ENCODE results near the gene PNPLA6. TPM values are rescaled to one million over a fixed set of nuclear protein-coding genes. Genes with fewer than 3 reads are reported as not detected.
A peak's percentile ranks its signal among the peaks of the same experiment; 100 is the strongest.

PNPLA6 gene
- total and polyA plus RNA-seq, 2 of the 13 experiments (the other 11 are each of a cell fraction or from before 2014, with no cell fraction given), result 24.9 to 28.2 TPM

DNA sequence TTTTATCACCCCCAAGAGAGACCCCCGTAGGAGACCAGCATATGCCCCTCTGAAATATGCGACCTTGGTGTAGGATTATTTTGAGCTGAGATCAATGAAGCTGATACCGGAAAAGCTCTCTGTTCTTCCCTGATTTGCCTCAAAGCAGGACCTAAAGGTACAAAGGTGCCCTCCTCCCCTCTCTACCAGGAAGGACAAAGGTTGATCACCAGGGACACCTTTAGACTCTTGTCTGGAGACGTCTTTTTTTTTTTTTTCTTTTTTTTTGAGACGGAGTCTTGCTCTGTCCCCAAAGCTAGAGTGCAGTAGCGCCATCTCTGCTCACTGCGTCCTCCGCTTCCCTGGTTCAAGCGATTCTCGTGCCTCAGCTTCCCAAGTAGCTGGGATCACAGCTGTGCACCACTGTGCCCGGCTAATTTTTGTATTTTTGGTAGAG is 45.9 kb upstream of the PNPLA6 start (continued):
- TF ChIP-seq, protein P1, sequence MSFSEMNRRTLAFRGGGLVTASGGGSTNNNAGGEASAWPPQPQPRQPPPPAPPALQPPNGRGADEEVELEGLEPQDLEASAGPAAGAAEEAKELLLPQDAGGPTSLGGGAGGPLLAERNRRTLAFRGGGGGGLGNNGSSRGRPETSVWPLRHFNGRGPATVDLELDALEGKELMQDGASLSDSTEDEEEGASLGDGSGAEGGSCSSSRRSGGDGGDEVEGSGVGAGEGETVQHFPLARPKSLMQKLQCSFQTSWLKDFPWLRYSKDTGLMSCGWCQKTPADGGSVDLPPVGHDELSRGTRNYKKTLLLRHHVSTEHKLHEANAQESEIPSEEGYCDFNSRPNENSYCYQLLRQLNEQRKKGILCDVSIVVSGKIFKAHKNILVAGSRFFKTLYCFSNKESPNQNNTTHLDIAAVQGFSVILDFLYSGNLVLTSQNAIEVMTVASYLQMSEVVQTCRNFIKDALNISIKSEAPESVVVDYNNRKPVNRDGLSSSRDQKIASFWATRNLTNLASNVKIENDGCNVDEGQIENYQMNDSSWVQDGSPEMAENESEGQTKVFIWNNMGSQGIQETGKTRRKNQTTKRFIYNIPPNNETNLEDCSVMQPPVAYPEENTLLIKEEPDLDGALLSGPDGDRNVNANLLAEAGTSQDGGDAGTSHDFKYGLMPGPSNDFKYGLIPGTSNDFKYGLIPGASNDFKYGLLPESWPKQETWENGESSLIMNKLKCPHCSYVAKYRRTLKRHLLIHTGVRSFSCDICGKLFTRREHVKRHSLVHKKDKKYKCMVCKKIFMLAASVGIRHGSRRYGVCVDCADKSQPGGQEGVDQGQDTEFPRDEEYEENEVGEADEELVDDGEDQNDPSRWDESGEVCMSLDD (CRISPR knock-in tag; IDR thresholded peaks at IDR 0.05; ENCODE audit: borderline replicate concordance), result 0 out of 2 replicates have a peak, but pooled peaks have one; percentile 38
- peak; percentile 56; the same call in 1 of the 2 replicates for TF ChIP-seq NCOR1 (IDR thresholded peaks at IDR 0.05; ENCODE audit: borderline replicate concordance, low read length)
- peak; percentile 62; the same call in 1 of the 2 replicates for TF ChIP-seq RXRB (CRISPR knock-in tag; IDR thresholded peaks at IDR 0.05; ENCODE audit: borderline replicate concordance)
- TF ChIP-seq KDM3A (CRISPR knock-in tag; IDR thresholded peaks at IDR 0.05; ENCODE audit: low read depth), result no peak
- no peak for TF ChIP-seq PHB2 (IDR thresholded peaks at IDR 0.05; ENCODE audit: partially characterized antibody)
- peak; percentile 28; the same call in 1 of the 2 replicates for TF ChIP-seq CREM (IDR thresholded peaks at IDR 0.05)
- no peak for TF ChIP-seq CREM (CRISPR knock-in tag; IDR thresholded peaks at IDR 0.05)
- no peak for TF ChIP-seq ZFP36 (IDR thresholded peaks at IDR 0.05; ENCODE audit: borderline replicate concordance, low read depth, low read length, partially characterized antibody)

DNA sequence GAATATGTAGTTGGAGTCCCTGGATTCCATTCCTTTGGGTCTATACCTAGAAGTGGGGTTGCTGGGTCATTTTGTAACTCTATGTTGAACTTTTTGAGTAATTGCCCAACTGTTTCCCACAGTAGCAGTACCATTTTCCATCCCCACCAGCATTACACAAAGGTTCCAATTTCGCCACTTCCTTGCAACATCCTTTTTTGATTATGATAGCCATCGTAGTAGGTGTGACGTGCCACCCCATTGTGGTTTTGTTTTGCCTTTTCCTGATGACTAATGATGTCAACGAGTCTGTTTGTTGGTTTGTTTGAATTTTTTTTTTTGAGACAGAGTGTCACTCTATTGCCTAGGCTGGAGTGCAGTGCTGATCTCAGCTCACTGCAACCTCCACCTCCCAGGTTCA is 43.4 kb upstream of the PNPLA6 start:
- H2AFZ ChIP-seq (ENCODE audit: low read length), result no peak overlapping the region
- H3K4me1 ChIP-seq (ENCODE audit: insufficient read depth, low read length), result peaks cover 65% of the 10 kb centered on the region
- in situ Hi-C loops (cut with HindIII; ENCODE audit: extremely low pct_ligation_motif_present, low pct_unique_long_range_greater_than_20kb), result no loop called here
- ChIA-PET CTCF (ENCODE audit: low intra/inter-chr PET ratio, low total read pairs) (no interaction called here), POLR2A (no interaction called here)
- H3K36me3 ChIP-seq (replicated peaks in 1 of 2; ENCODE audit: control insufficient read depth in 1 of 2, insufficient read depth in 2 of 2, low read length in 2 of 2), result no peaks in the 10 kb centered on the region
- no peaks in the 10 kb centered on the region for H4K20me1 ChIP-seq (ENCODE audit: insufficient read depth, low read length)
- FAIRE-seq (no peak), ATAC-seq (no peak), DNase-seq (ENCODE audit: low spot score) (no peak)
- 0 out of 2 replicates have a peak overlapping the region, but pooled peaks have one; percentile 21 for H3K4me2 ChIP-seq (ENCODE audit: low read depth, low read length)
- H3K27ac ChIP-seq (ENCODE audit: extremely low read length, insufficient read depth, low read length), result no peak overlapping the region
- TF ChIP-seq HDAC1 (CRISPR knock-in tag; IDR thresholded peaks at IDR 0.05), result no peak
- TF ChIP-seq ZBTB21 (CRISPR knock-in tag; IDR thresholded peaks at IDR 0.05), result peak; percentile 36; the same call in 1 of the 2 replicates
- TF ChIP-seq, protein P2, sequence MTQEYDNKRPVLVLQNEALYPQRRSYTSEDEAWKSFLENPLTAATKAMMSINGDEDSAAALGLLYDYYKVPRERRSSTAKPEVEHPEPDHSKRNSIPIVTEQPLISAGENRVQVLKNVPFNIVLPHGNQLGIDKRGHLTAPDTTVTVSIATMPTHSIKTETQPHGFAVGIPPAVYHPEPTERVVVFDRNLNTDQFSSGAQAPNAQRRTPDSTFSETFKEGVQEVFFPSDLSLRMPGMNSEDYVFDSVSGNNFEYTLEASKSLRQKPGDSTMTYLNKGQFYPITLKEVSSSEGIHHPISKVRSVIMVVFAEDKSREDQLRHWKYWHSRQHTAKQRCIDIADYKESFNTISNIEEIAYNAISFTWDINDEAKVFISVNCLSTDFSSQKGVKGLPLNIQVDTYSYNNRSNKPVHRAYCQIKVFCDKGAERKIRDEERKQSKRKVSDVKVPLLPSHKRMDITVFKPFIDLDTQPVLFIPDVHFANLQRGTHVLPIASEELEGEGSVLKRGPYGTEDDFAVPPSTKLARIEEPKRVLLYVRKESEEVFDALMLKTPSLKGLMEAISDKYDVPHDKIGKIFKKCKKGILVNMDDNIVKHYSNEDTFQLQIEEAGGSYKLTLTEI (CRISPR knock-in tag; conservative IDR thresholded peaks at IDR 0.05), result no peak
- TF ChIP-seq MTA3 (CRISPR knock-in tag; IDR thresholded peaks at IDR 0.05), result no peak
- TF ChIP-seq CREB1 (IDR thresholded peaks at IDR 0.05), result peak; percentile 70
- TF ChIP-seq CREB1 (CRISPR knock-in tag; IDR thresholded peaks at IDR 0.05), result no peak
- TF ChIP-seq, protein P3, sequence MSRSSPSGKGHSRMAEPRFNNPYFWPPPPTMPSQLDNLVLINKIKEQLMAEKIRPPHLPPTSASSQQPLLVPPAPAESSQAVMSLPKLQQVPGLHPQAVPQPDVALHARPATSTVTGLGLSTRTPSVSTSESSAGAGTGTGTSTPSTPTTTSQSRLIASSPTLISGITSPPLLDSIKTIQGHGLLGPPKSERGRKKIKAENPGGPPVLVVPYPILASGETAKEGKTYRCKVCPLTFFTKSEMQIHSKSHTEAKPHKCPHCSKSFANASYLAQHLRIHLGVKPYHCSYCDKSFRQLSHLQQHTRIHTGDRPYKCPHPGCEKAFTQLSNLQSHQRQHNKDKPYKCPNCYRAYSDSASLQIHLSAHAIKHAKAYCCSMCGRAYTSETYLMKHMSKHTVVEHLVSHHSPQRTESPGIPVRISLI (CRISPR knock-in tag; IDR thresholded peaks at IDR 0.05; ENCODE audit: borderline replicate concordance), result 0 out of 2 replicates have a peak, but pooled peaks have one; percentile 27
- peak; percentile 13; the same call in 1 of the 2 replicates for TF ChIP-seq CEBPB (IDR thresholded peaks at IDR 0.05; ENCODE audit: borderline replicate concordance, low read depth, low read length)
- H3K27me3 ChIP-seq (ENCODE audit: control insufficient read depth in 1 of 2, insufficient read depth in 2 of 2, low read length in 2 of 2), result no peaks in the 10 kb centered on the region
- no peak overlapping the region for H3K9ac ChIP-seq (ENCODE audit: insufficient read depth, low read depth, low read length)
- H3K79me2 ChIP-seq (ENCODE audit: insufficient read depth, low read length), result no peaks in the 10 kb centered on the region
- intact Hi-C loops (cut with micrococcal nuclease; ENCODE audit: unreplicated experiment), result loop anchor here (10.0 kb wide), 1 partner anchor 97 kb away; no protein-coding TSS in a partner anchor
- H3K9me3 ChIP-seq (ENCODE audit: low read length), result no peaks in the 10 kb centered on the region
- 16% methylated on average over 4 of the region's 4 CpGs for WGBS (ENCODE audit: low lambda C conversion rate)
- H3K4me3 ChIP-seq (replicated peaks in 1 of 3; ENCODE audit: insufficient read depth in 1 of 3, low read depth in 2 of 3, low read length in 3 of 3), result no peak overlapping the region
- BruUV-seq (replicated peaks), result no TSS peak

Data from HepG2 (cell line).